Natural killer cell treated with Interleukin-12 subunit alpha and Interleukin-12 subunit beta and Interleukin-15 and Interleukin-18, amount 100 ng/mL, for 72 hours (primary cell): ENCODE results near the gene NID2. TPM values are rescaled to one million over a fixed set of nuclear protein-coding genes. Genes with fewer than 3 reads are reported as not detected.

Source experiments
- ATAC-seq, 2 donors: fragments of 150-1000 bp; cut with Tn5 transposase in 1 of 2; sonication (Bioruptor Pico), chemical (Tn5 transposase) in 1 of 2; 2 replicates each; pipeline ENCODE4 v1.10.0; 2021
- DNase-seq: peaks from one replicate; pipeline ENCODE4 v3.0.0; 2022; ENCODE audit warnings: low spot score
- H3K27ac Mint-ChIP-seq, 2 donors: 1 replicate in 1 of 2; 2 replicates in 1 of 2; pipeline ENCODE4 v1.8.0; 2022; ENCODE audit warnings: mixed read lengths in 2 of 2, mild to moderate bottlenecking in 1 of 2, moderate library complexity in 1 of 2
- H3K27me3 Mint-ChIP-seq, 2 donors: 1 replicate in 1 of 2; 2 replicates in 1 of 2; pipeline ENCODE4 v1.8.0; 2022; ENCODE audit warnings: mixed read lengths in 2 of 2
- H3K36me3 Mint-ChIP-seq: one replicate; pipeline ENCODE4 v1.8.0; 2022; ENCODE audit warnings: mixed read lengths
- H3K4me1 Mint-ChIP-seq, 2 donors: 1 replicate in 1 of 2; 2 replicates in 1 of 2; pipeline ENCODE4 v1.8.0; 2022; ENCODE audit warnings: low read depth in 2 of 2, mixed read lengths in 2 of 2, mild to moderate bottlenecking in 1 of 2
- H3K4me3 Mint-ChIP-seq: one replicate; pipeline ENCODE4 v1.8.0; 2022; ENCODE audit warnings: mixed read lengths
- H3K9me3 Mint-ChIP-seq: 2 replicates; pipeline ENCODE4 v1.8.0; 2022; ENCODE audit warnings: mixed read lengths
- total RNA-seq, 2 donors: library from RNA; stranded (reverse); gene quantifications; one replicate each; pipeline ENCODE4 v1.2.3, GENCODE V29; 2022

The NID2 gene
- total RNA-seq, 2 donors from 2014 or later: 6.8 to 8.7 TPM

DNA sequence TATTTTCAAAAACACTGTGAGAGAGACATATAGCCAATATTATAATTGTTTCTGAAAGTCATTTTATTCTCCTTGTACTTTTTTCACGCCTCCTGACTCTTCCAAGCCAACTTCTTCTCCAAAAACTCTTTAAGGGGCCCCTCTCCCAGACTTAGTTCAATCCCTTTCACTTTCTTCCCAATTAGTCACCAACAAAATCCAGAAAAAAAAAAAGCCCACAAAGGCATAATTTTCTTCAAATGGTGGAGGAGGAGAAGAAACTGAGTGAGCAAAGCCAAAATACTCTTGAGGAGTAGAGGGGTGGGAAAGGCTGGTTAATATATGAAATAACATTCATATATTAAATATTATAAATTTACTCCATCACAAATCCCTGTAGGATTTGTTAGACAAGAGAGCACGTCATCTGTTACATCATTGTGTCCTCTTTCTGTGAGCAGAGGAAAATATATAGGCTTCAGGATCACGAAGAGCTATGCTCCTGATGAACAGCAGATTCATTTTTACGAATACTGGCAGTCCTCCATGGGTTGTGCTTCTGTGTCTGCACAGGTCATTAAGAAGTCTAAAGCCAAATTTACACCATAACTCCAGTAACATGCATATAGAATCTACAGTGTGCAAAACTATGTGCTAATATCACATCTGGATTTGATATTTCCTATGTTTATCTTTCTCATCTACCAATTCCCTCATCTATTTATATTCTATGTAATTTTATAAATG is 25.9 kb upstream of the NID2 start:
- Mint-ChIP-seq H3K9me3 (no peaks in the 10 kb centered on the region), H3K36me3 (no peaks in the 10 kb centered on the region), H3K4me3 (no peak overlapping the region), H3K27ac (no peak overlapping the region), H3K4me1 (peaks cover 0 to 13% of the 10 kb centered on the region in 2 donors), H3K27me3 (peaks cover 7 to 10% of the 10 kb centered on the region in 2 donors)
- no peak for ATAC-seq
- no peak for DNase-seq

DNA sequence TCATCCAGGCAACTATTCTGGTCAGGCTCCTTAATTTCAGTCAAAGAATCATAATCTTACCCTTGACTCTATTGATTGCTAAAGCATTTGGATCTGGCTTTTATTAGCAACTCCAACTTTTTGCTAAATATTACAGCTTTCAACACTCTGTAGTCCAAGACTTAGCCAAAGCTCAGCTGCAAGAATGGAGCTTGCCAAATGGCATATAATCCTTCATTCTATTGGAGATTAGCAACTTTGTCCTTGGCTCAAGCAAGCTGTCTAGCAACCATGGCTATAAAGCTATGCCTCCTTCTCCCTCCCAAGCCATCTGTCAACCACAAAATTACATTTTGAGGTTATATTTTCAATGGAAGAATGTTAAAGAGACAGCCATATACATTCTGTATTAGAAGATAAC is 23.1 kb upstream of the NID2 start:
- Mint-ChIP-seq H3K9me3 (no peaks in the 10 kb centered on the region), H3K27me3 (peaks cover 7 to 13% of the 10 kb centered on the region in 2 donors), H3K4me1 (peaks cover 0 to 13% of the 10 kb centered on the region in 2 donors), H3K36me3 (peaks cover 4% of the 10 kb centered on the region), H3K4me3 (no peak overlapping the region), H3K27ac (no peak overlapping the region)
- no peak for DNase-seq
- ATAC-seq: no peak

DNA sequence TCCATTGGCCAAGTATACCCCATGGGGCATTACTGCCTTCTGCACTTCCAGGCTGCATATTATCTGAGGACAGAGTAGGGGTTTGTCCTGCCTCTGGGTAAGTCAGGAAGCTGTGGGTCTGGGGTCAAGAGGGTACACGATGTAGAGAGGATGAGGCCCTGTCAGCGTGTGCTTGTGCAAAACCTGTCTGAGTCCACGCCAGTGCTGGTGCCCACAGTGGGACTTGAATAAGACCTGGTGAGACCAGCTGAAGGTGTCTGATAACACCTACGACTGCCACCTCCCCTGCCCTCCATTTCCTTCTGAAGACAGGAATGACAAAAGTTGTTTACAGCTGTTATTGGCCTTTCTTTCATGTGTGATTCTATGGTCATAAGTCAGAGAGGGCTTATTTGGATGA is 22.1 kb upstream of the NID2 start:
- Mint-ChIP-seq H3K27me3 (peaks cover 7 to 13% of the 10 kb centered on the region in 2 donors), H3K4me1 (peaks cover 0 to 13% of the 10 kb centered on the region in 2 donors), H3K27ac (no peak overlapping the region), H3K36me3 (peaks cover 4% of the 10 kb centered on the region), H3K4me3 (no peak overlapping the region), H3K9me3 (no peaks in the 10 kb centered on the region)
- DNase-seq (no peak), ATAC-seq (no peak)

DNA sequence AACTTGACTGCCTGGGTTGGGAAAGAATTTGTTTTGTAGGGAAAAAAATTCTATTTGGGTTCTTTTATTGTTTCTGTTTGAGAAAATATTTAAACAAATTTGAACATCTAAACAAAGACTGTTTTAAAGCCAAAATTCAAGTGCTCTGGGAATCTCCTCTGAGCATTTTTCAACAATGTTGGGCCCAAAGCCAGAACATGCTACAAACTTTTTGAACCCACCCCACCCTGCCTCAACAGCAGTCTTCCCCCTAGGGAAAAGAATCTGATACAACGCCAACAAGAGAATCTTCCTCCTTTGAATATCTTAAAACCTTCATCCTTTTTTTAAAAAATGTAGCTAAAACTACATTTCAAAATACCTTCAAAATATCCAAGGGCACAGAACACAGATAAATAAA is 20.4 kb upstream of the NID2 start:
- Mint-ChIP-seq H3K27ac (no peak overlapping the region), H3K36me3 (peaks cover 16% of the 10 kb centered on the region), H3K4me1 (peaks cover 4 to 24% of the 10 kb centered on the region in 2 donors), H3K4me3 (no peak overlapping the region), H3K9me3 (peaks cover 7% of the 10 kb centered on the region), H3K27me3 (peaks cover 0 to 13% of the 10 kb centered on the region in 2 donors)
- no peak for ATAC-seq
- no peak for DNase-seq

DNA sequence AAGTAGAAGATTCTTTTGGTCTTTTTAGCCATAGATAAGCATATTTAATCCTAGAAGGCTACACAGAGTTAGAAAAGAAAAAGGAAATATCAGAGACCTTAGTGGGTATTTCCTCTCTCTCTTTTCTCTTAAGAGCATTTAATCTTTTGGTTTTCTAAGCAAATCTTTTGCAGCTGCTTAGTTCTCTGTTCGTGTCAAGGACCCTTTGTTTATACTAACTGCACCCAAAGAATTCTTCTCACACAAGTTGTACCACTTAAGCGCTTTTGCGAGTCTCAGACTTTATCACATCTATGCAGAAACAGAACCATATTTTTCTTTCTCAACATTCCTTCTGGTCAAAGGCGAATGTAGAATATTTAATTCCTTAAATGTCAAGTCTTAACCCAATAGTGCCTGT is 17.9 kb upstream of the NID2 start:
- no peak for ATAC-seq
- no peak for DNase-seq
- peaks cover 3 to 10% of the 10 kb centered on the region in 2 donors for H3K27me3 Mint-ChIP-seq
- no peak overlapping the region for H3K4me3 Mint-ChIP-seq
- peaks cover 6 to 25% of the 10 kb centered on the region in 2 donors for H3K4me1 Mint-ChIP-seq
- H3K9me3 Mint-ChIP-seq: peaks cover 8% of the 10 kb centered on the region
- peaks cover 17% of the 10 kb centered on the region for H3K36me3 Mint-ChIP-seq
- no peak overlapping the region for H3K27ac Mint-ChIP-seq

DNA sequence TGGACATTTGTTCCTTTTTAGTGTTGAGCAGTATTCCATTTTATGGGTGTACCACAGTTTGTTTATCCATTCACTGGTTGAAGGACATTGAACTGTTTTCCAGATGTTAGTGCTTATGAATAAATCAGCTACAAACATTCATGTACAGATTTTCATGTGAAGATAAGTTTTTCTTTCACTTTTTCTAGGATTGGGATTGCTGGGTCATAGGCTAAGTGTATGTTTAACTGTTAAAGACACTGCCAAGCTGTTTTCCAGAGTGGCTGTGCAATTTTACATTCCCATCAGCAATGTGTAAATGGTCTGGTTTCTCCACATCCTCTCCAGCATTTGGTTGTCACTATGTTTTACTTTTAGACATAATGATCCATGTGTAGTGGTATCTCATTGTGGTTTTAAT is 14.0 kb upstream of the NID2 start:
- no peak for ATAC-seq
- DNase-seq: no peak
- Mint-ChIP-seq H3K4me1 (peaks cover 6 to 16% of the 10 kb centered on the region in 2 donors), H3K36me3 (peaks cover 13% of the 10 kb centered on the region), H3K27ac (no peak overlapping the region), H3K27me3 (peaks cover 7 to 17% of the 10 kb centered on the region in 2 donors), H3K9me3 (peaks cover 8% of the 10 kb centered on the region), H3K4me3 (no peak overlapping the region)

DNA sequence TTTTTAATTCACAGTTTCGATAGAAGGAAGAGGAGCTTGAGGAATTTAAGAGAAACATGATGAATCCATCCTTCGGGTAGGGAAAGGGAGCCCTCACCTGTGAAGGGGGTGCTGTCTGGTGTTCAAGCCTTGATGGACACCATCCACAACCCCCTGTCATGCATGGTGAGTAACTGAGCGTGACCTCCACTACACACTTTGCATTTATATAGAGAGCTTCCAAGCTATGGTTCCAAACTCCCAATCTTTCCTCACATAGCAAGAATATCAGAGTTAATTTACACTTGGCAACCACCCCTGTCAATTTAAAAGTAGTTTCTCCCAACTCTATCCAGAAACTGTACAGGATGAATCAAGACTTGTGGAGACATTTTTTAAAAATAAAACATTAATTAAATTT is 13.1 kb upstream of the NID2 start:
- H3K27ac Mint-ChIP-seq: no peak overlapping the region
- H3K9me3 Mint-ChIP-seq: peaks cover 8% of the 10 kb centered on the region
- peaks cover 6 to 16% of the 10 kb centered on the region in 2 donors for H3K4me1 Mint-ChIP-seq
- H3K4me3 Mint-ChIP-seq: no peak overlapping the region
- no peak for DNase-seq
- peaks cover 7 to 17% of the 10 kb centered on the region in 2 donors for H3K27me3 Mint-ChIP-seq
- no peak for ATAC-seq
- H3K36me3 Mint-ChIP-seq: peaks cover 13% of the 10 kb centered on the region

DNA sequence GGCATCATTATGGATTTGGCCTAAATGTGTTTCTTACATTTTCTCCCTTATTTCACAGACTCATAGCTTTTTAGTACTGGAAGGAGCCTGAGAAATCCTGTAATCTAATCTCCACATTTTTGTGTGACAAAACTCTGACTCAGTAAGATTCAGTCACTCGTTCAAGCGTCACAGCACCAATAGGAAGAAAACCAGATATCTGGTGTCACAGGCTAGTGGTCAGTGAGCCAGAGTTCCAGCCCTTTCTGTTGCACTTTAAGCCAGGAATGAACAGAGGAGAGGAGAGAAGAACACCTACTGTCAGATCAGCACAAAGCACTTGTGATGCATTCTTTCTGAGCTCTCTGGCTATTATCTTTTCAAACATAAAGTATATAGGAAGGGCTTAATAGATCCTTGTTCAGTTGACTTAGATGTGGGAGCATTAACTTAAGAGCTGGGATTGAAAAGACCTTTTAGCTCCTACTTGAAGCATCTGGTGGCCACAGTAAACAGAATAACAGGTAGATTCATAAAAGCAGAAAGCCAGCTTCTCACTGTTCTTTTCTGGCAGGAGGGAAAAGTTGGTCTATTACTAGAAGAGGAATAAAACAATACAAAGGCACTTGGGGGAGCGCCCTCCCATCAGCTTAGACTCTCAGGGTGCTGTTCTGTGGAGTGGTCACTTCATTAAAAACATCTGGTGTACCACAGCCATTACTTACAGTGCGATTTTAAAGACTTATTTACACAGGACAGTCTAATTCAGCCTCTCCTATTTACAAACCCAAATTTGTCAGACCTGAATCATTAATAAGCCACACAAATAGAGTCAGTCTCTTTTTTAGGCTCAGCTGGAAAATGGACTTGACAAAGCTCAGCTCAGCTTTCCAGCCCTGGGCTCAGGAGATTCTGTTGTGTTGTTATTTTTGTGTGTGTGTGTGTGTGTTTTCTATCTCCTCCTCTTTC is 12.2 kb upstream of the NID2 start:
- DNase-seq (no peak), ATAC-seq (no peak)
- peaks cover 8% of the 10 kb centered on the region for H3K9me3 Mint-ChIP-seq
- H3K27me3 Mint-ChIP-seq: peaks cover 7 to 17% of the 10 kb centered on the region in 2 donors
- H3K27ac Mint-ChIP-seq: no peak overlapping the region
- no peak overlapping the region for H3K4me3 Mint-ChIP-seq
- H3K4me1 Mint-ChIP-seq: peaks cover 6 to 16% of the 10 kb centered on the region in 2 donors
- H3K36me3 Mint-ChIP-seq: peaks cover 13% of the 10 kb centered on the region

DNA sequence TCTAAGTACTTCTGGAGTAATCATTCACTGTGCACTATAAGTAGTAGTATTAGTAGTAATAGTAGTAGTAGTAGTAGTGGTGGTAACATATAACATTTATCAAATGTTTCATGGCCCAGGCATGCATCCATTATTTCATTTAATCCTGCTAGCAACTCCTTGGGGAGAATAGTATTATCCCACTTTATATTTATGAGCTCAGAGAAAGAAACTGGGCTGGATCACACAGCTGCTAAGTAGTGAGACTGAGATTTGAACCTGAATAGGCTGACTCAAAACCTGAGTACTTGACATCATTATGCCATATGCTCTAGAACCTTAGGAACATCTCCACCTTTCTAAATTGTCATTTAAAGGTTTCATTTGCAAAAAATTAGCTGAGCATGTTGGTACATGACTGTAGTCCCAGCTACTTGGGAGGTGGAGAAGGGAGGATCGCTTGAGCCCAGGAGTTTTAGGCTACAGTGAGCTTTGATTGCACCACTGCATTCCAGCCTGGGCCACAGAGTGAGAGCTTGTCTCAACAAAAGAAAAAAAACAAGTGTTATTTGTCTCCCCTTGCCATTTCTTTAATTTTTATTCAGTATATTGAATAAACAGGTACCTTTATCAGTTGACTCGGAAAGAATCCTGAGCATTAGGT is 11.4 kb upstream of the NID2 start:
- DNase-seq (no peak), ATAC-seq (no peak)
- H3K9me3 Mint-ChIP-seq: peaks cover 5% of the 10 kb centered on the region
- H3K27ac Mint-ChIP-seq: no peak overlapping the region
- peaks cover 9% of the 10 kb centered on the region for H3K36me3 Mint-ChIP-seq
- peaks cover 6 to 13% of the 10 kb centered on the region in 2 donors for H3K4me1 Mint-ChIP-seq
- peaks cover 10 to 17% of the 10 kb centered on the region in 2 donors for H3K27me3 Mint-ChIP-seq
- no peak overlapping the region for H3K4me3 Mint-ChIP-seq

DNA sequence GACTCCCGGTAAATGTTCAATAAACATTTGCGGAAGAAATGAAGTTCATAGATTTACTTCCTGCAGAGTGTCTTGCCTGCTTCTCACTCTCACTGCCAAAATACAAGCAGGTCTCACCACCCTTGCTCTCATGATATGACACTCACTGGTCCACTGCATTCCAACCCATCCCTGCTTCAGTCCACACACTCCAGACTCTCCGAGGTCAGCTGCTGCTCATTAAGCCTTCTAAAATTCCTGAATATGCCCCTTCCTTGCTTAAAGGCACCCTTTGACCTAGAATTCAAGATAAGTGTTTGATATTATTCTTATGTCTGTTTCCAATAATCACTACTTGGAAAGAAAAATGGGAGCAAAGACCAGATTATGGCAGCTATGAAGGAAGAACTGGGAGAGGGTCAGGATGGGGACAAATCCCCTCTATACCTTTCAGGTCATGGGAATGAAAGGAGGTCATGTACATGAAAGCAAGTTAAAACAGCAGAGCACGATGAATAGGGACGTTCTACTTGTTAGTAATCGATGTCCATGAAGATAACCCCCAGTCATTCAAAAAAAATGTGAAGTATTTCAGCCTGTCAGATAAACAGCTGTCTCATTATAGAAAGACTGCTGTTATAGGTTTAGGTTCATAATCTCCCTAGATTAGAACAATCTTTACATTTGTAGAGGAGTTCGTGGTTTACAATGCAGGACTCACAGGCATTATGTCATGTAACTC is 10.5 kb upstream of the NID2 start:
- DNase-seq: no peak
- no peak for ATAC-seq
- H3K4me1 Mint-ChIP-seq: peaks cover 6 to 7% of the 10 kb centered on the region in 2 donors
- H3K27ac Mint-ChIP-seq: no peak overlapping the region
- H3K4me3 Mint-ChIP-seq: no peak overlapping the region
- peaks cover 5% of the 10 kb centered on the region for H3K36me3 Mint-ChIP-seq
- peaks cover 3% of the 10 kb centered on the region for H3K9me3 Mint-ChIP-seq
- H3K27me3 Mint-ChIP-seq: peaks cover 12 to 17% of the 10 kb centered on the region in 2 donors

DNA sequence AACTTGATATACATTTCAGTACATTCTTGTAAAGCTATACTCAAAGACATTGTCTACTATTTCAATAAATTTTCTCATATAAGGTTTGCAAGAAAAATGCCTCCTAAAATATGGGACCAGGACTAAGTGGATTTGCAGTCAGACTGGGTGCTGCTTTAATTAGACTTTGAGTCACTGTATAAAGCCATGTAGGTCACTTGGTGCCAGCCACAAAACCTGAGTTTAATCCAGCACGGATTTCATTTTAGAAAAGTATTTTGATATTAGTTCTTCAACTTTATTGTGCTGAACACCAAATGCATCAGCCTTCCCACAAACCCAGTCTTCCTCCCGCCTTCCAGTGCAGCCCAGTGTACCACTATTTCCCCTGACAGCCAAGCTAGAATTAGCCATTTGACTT is 9.9 kb upstream of the NID2 start:
- Mint-ChIP-seq H3K36me3 (peaks cover 7% of the 10 kb centered on the region), H3K4me1 (peaks cover 8 to 9% of the 10 kb centered on the region in 2 donors), H3K27me3 (peaks cover 12 to 17% of the 10 kb centered on the region in 2 donors), H3K4me3 (no peak overlapping the region), H3K27ac (no peak overlapping the region), H3K9me3 (no peaks in the 10 kb centered on the region)
- ATAC-seq: no peak
- DNase-seq: no peak

DNA sequence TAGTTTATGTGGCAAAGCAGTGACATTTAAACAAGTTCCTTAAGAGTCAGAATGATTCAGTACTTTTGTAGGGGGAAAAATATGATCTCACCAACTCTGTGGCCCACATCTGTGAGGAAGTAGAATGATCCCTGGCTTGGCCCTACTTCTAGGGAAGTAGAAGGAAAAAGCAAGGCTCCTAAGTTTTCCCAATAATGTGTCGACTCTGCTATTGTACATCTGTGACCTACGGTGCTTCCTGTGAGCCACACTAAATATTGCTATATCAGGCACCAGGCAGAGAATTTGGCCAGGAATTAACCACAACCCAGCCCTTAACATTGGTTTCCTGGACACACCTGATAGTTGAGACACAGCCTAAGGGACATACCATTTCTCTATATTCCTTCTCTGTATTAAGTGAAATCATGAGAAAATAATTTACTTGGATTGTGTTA is 9.3 kb upstream of the NID2 start:
- DNase-seq (no peak), ATAC-seq (no peak)
- peaks cover 7% of the 10 kb centered on the region for H3K36me3 Mint-ChIP-seq
- H3K4me3 Mint-ChIP-seq: no peak overlapping the region
- peaks cover 8 to 12% of the 10 kb centered on the region in 2 donors for H3K4me1 Mint-ChIP-seq
- no peaks in the 10 kb centered on the region for H3K9me3 Mint-ChIP-seq
- no peak overlapping the region for H3K27ac Mint-ChIP-seq
- peaks cover 12 to 17% of the 10 kb centered on the region in 2 donors for H3K27me3 Mint-ChIP-seq
